Suppressor macrophage treated with lipopolysaccharide for 4 hours (primary cell): Measurements from ENCODE around the gene MPRIP.
A peak's percentile ranks its signal among the peaks of the same experiment; 100 is the strongest.

Experiments used
- DNase-seq: peaks from one replicate; pipeline ENCODE4 v3.0.0-alpha.2; 2020

The MPRIP gene

DNA sequence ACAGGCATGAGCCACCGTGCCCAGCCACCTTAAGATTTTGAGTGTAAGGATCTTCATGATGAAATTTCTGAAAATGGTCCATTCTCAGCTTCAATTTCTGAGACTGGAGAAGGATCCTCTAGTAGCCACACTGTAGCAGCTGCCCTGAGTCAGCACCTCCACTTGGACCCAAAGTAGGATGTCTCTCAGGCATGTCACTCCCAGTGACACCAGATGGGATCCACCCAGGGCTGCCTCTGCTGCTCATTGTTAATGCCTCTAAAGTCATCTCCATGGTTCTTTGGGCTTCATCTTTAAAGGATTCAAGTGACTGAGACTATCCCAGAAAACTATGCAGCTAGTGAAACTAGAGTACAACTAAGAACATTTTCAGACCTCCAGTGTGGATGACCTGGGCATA lies 156.0 kb downstream of the MPRIP start:
- DNase-seq = no peak

DNA sequence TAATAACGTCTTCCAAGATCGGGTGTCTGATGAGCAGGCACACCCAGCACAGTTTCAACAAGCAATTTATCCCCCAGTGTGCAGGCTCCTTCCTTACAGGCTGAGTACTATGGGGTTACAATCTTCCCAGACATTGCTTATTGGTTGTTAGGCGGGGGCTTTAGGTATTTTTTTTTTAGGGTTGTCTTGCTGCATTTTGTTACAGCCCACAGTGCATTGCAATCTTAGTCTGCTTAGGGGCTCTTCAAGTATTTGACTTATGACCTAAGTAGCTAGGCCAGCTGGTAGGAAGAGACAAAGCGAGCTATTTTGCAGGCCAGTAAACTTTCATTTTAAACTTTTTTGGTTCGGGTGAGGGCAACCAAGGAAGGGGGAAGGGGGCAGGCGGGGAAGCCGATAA lies 158.1 kb downstream of the MPRIP start:
- DNase-seq = no peak

DNA sequence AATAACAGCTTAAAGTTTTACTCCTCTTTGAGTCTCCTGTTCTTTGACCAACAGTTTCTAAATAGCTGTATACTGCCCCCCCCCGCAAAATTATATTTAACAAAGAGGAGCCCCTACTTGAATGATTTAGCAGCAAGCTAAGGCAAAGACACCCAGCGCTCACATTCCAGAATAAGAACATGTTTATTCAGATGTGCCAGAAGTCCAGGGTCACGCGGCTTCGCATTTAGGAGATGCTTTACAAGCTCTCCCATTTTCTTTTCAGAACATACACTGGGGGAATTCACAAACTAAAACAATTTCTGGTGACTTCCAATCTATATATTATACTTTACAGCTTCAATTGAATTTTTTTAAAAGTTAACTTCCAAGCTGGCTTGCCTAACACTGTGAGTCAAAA lies 158.6 kb downstream of the MPRIP start:
- no peak for DNase-seq

DNA sequence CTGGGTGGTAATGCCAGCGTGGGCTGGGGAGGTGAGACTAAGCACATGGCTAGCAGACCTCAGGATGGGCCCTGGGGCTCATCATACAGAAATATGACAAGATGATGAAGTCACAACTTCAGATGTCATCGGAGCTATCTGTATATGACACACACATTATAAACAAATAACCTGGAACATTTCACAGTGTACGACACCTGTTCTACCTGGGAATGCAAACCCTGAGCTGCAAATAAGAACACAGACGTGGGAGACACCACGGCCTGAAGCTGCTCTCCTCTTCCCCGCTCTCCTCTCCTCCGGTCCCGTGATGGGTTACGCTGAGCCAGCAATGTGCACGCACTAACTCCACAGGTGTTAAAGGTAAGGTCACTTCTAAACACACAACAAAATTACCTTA lies 159.0 kb downstream of the MPRIP start:
- DNase-seq = no peak

DNA sequence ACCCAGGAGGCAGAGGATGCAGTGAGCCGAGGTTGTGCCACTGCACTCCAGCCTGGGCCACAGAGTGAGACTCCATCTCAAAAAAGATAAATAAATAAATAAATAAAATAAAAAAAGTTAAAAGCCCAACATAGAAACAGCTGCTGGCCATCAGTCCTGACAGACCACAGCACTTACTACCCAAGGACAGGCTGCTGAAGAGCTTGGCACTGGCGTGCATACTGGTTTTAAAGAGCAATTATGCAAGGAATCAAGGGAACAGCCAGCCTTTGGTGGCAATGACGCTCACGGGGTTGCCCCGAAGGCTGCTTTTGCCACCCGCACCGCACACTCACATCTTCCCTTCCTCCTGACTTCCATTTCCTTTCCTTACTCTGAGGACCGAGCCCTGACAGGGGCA lies 159.7 kb downstream of the MPRIP start:
- DNase-seq = no peak

DNA sequence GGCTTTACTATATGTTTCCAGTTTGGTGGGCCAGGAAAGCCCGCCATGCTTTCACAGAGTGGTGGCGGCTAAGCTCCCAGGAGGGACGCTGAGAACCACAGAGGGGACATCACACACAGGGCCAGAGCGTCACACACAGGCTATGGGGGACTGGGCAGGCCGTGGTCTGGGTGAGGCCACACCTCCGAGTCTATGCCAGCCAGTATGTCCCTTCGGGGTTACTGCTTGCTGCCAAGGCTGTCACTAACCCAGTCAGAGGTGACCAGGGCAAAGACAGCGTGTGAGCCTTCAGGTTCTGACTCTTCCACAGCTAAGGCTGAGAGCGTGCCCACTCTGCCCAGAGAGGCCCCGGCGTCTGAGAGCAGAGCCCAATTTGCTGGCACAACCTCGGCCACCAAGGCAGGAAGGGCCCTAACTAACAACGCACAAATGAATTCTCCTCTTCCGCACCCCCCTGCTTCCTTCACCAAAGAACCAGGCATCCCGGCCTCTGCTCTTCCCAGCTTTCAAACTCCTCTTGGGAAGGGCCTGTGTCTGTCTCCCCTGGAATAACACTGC lies 161.0 kb downstream of the MPRIP start:
- DNase-seq = no peak

DNA sequence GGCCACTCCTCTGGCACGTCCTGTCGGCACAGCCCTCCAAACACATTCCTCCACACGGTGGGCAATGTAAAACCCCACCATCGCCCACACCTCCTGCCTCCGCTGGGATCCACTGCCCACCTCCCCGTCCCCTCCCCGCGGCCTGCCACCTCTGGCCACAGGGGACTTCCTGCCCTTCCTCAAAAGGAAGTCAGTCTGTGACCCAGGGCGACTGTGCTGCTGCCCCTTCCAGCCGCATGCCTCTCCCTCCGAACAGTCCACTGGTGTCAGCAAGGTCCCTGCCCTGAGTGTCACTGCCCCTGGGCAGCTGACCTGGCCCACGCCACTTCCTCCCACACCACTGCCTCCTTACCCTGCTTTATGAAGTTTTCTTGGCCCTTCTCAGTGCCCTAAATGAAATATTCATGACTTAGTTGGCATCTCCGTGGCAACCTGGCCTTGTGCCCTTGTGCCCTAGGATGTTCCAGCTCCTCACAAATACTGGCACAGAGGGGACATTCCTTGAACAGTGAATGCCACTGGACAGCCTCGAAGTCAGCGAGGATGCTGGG lies 161.9 kb downstream of the MPRIP start:
- DNase-seq = no peak

DNA sequence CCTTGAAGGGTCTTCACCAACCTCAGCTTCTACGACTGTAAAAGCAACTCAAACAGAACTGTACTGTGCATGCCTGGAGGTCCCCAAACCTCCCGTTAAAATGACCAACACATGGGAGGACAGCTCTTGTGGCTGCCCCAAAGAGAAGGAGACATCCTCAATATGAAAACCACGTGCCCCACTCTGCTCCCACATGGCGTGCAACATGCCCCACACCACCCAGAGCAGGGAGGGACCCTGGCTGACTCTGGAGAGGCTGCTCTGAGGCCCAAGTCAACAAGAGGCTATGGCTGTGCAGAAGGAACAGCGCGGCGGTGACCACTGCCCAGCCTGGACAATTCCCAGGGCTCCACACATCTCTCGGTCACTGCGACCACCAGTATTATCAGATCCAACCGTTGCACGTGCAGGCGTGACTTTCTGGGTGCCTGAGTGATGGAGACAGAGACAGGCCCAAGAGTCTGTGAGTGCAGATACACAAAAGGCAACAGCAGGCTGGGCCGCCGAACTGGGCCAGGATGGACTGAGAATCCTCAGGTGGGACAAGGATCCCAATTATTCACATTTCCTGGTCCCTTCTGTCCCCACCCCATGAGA lies 162.5 kb downstream of the MPRIP start:
- DNase-seq = no peak

DNA sequence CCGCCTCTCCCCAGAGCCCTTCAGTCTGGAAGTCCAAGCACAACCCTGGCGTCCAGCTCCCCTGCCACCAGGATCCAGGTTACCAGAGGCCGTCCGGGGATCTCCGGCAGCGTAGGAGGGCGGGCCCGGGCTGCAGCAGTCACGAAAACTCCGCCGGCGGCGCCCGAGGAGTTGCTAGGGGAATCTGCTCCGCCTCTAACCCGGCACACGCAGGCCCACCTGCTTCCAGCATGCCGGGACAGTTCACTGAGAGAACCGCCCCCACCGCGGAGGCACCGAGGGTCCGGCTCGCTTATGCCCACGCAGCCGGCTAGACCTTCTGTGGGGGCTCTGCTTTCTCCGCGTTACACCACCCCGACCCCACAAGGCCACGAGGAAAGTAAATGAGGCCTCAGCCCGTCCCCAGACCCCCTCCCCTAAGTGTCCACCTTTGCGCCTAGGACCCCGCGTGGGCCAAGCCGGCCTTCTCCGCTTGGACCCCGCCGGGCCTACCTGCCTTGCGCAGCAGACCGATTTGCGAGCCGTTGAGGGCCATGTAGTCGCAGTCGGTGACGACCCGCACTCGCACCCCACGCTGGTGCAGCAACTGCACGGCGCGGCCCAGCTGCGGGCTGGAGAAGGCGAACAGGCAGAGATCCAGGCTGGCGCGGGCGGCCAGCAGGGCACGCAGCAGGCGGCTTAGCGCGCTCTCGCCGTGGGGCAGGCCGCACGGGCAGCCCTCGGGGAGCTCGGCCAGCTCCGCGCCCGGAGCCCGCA lies 163.3 kb downstream of the MPRIP start:
- DNase-seq = peak; percentile 56

DNA sequence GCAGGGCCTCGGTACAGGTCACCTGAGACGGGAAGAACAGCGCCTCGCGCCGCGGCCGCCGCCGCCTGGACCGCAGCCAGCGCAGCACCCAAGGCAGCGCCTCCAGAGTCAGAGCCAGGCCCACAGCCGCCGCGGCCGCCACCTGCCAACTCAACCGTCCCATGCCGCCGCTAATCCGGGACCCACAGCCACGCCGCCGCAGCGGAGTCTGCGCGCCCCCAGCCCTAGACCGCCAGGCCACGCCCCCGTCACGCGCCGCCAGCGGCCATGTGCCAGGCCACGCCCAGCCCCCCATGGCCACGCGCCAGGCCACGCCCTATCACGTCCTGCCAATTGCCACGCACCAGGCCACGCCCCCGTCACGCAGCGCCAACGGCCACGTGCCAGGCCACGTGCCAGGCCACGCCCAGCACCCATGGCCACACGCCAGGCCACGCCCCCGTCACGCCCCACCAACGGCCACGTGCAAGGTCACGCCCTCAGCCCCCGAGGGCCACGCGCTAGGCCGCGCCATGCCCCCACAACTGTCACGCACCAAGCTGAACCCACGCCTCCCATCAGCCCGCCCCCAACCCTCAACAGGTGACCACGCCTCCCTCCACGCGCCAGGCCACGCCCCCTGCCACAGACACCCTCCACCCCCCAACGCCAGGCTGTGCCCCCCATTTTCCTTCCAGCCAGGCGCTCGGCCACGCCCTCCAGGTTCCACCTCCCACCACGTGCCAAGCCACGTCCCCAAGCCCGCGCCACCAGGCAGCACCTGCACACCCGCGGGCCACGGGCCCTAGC lies 164.1 kb downstream of the MPRIP start, which contains the start of gene PLD6:
Gene PLD6 (minus strand): TSS at position 210 of the 789 bp plus-strand sequence. CDS start 47 bp downstream, at position 163.
- DNase-seq = peak; percentile 81

DNA sequence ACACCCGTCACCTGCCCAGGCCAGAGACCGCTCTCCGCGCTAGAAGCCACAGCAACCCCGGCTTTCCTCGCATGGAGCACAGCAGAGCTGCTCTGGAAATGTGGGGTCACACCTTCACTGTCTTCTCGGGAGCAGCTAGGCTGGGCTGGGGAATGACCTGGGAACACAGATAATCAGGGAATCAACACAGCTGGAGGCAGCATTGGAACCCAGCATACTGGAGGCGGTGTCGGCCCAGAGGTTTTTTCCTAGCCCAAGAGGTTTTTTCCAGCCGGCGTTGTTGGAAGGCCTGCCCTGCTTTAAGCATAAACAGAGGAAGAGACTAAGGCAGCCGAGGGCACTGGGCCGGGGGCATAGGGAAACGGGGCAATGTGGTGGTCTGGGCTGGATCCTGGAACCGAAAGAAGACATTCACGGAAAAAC lies 164.7 kb downstream of the MPRIP start:
- DNase-seq = no peak

DNA sequence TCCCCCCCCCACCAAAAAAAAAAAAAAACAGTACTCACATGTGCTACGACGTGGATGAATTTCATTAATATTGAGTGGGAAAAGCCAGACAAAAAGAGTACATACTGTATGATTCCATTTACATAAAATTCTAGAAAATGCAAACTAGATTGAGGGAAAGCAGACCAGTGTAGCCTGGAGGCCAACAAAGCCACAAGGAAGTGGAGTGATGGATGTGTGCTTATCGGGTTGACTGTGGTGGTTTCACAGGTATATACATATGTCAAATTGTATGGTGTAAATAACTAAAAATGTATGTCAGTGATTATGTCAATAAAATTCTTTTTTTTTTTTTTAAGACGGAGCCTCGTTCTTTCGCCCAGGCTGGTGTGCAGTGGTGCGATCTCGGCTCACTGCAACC lies 165.7 kb downstream of the MPRIP start:
- DNase-seq = no peak

DNA sequence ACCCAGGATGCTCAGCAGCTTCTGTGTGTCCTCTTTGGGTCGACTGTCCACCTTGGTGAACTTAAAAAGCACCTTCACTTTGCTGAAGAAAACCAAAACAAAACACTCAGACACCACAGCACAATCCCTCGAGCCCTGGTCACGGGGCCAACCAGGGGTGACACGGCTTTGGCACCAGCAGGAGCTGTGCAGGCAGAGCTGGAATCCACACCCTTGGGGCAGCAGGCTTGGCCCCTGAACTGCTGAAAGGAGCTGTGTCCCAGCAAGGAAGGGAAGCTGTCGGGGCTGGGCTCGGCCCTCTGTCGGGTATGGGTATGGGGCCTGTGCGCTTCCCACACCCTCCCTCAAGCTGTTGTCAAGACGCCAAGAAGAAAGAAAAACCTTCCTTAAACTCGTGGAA lies 171.5 kb downstream of the MPRIP start:
- no peak for DNase-seq

DNA sequence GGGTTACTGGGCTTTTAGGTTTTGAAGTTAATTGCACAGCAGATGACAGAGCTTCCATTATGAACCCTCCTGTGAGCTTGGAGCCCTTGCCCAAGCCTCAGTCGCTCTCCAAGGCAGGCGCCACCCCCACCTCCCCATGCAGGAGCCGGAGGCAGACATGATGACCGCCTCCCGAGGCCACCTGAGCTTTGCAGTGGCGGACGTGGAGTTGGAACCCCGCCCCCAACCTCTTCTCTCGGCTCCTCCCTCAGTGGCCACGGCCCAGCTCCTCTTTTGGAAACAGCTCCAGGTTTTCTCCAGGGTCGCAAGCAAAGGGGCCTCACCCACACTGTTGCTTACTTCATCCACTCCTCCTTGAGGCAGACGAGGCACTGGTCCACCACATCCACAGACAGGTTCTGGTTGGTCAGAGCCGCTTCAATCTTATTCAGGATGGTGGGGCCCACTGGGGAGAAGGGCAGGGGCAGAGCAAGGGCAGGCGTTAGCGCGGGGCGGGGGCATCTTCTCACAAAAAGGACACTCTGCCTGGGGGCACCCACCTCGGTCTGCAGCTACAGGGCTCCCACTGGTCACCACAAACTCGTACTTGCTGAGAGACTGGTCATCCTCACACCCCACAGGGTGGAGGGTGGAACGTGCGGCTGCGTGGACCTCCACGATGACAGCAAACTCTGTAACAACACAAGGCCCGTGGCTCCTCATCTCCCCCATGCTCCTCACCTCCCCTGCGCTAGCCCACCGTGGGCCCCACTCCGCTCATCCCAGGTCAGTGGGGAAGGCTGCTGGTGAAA lies 172.6 kb downstream of the MPRIP start:
- no peak for DNase-seq

DNA sequence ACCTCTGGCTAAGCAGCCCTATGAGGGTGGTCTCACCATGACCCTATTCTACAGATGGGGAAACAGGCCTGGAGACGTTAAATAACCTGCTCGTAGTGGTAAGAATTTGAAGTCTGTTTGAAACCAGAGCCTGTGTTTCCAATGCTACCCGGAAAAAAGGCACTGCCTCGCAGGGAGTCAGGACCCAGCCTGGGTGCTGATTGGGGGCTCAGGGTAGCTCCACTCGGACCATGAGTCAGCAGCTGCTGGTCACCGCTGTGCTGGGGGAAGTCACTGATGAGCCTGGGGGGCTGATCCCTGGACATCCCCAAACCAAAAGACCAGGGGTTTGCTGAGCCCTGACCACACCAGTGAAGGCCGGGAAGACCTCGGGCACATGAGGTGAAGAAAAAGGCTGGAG lies 173.3 kb downstream of the MPRIP start:
- no peak for DNase-seq

DNA sequence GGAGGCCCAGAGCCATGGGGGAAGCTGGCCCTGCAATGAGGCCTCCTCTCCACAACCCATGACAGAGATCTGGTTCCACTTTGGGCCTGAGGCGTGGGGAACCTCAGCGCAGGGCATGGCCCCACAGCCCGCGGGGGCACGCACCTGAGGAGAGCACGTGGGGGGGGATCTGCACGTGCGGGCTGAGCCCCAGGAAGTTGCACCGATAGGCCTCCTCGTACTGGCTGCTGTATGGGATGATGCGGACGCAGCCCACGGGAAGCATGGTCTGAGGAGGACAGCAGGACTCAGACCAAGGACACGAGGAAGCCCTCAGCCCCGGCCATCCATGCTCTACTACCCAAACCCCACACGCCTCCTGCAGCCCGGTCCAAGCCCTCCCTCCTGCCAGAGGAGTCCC lies 174.0 kb downstream of the MPRIP start:
- no peak for DNase-seq

DNA sequence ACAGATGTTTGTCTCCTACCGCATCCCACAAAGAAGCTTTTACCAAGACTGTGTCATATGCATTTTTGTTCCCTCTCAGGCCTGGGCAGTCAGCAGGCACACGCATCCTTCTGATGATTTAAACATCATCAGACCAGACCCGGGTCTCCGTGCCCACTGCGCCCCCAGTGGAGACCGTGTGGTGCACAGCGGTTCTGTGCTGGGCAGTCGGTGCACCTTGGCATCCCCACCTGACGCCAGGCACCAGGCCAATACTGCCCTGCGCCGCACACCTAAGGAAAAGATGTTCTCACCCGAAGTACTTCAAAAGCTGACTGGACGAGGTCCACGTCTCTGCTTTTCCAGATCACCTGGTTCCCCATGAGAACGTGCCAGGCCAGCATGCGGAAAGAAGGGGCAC lies 174.5 kb downstream of the MPRIP start:
- DNase-seq = no peak

DNA sequence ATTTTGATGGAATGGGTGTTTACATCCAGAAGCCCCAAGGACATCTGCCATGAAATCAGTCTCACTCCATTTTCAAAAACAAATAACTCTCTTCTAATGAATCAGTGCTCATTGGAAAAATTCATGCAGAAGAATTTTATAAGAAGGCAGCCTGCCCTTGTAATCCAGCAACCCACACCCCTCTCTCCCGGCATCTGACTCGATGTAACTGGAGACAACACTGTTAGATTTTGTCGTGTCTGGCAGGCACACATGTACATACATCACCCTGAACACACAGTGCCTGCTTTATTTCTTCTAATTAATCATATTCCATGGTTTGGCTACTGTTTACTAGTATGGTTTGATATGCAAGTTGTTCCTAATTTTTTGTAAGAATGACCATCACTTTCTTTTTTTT lies 175.7 kb downstream of the MPRIP start:
- no peak for DNase-seq

DNA sequence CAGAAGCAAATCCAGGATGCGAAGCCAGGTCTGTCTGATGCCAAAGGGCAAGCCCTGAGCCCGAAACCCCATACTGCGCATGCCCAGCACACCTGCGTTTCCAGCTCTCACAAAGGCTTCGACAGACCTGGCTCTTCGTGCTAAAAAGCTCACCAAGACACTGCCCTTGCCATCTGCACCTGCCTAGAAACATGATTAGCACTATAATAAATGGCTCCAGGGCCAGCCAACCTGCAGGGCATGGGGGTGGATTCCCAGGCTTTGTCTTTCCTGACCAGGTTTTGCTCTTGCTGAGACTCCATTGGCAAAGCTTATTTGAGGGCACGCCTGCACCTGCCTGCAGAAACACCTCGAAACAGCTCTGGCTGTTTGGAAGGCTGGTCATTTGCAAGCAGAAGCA lies 178.3 kb downstream of the MPRIP start:
- no peak for DNase-seq

DNA sequence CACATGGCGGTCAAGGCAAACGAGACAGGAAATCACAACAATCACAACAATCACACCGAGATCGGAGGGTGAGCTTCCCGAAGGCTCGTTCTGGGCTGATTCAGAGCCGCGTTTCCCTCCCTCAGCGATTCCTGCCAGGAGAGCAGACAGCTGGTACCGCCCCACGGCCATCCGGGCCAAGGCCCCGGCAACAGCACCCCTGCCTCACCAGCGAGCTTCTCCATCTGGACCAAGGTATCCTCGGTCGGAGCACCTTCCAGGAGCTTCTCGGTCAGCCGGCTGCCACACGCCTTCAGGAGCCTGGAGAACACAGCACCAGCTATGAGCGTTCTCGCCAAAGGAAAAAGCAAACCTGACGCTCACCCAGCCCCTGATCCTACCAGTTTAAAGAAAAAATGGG lies 179.1 kb downstream of the MPRIP start:
- no peak for DNase-seq

DNA sequence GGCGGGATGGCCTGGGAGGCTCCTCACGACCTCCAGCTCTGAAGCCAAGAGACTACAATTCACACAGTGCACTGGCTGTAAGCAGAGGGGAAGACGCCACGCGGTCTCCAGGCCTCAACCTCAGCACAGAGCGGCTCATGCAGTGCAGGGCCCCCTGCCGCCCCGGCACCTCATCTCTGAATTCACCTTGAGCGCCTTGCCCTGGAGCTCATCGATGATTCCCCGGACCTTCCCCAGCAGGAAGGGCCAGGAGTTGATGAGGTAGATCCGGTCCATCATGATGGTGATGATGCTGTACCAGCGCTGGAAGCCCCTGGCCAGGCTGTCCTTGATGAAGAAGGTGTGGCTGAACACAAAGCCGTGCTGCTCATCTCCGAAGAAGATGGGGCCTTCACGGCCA lies 181.5 kb downstream of the MPRIP start:
- no peak for DNase-seq

DNA sequence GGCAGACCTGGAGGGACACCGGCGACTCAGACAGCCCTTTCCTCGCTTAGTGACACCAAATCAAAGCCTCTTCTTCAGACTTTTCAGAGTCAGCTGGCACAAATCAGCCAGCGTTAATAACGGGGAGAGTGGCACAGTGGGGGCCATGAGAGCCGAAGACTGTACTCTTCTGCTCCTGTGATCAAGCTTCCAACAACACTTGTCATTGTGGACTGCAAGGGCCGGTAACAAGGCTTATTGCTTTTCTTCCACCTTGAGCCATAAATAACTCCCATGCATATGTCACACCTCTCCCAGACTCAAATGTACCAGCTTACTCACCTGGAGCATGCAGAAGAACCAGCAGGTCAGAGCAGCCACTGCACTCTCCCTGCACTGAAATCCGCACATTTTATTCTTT lies 181.9 kb downstream of the MPRIP start:
- DNase-seq = no peak

DNA sequence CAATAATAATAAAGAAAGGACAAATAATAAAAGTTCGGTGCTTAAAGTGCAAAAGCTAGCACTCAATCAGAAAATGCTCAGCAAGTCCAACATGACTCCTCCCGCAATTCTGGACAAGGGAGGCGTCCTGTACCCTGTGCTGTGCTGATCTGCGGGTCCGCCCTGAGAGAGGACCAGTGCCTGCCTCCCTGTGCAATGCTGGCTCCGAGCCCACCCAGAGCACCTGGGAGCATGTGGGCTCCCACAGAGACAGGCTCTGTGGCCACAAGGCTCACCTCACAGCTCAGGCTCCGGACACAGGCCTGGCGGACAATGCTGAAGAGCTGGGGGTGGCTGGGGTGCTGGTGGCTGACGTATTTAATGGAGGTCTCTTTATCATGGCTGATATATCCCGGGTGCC lies 183.6 kb downstream of the MPRIP start:
- DNase-seq = no peak
